Stimulated activated CD8-positive, alpha-beta memory T cell treated with anti-CD3 and anti-CD28 coated beads, Interleukin-7, amount 100 ng/mL, for 24 hours (primary cell): ENCODE data around the gene GMPS.
"Not testable (repeated sequence)": the region's sequence is repeated elsewhere in the genome, so short reads cannot be mapped to it uniquely, and the experiment has no call there.

Source experiments
- DNase-seq: peaks from one replicate; pipeline ENCODE4 v3.0.0-alpha.2; 2020; ENCODE audit warnings: low read depth

GMPS gene

DNA sequence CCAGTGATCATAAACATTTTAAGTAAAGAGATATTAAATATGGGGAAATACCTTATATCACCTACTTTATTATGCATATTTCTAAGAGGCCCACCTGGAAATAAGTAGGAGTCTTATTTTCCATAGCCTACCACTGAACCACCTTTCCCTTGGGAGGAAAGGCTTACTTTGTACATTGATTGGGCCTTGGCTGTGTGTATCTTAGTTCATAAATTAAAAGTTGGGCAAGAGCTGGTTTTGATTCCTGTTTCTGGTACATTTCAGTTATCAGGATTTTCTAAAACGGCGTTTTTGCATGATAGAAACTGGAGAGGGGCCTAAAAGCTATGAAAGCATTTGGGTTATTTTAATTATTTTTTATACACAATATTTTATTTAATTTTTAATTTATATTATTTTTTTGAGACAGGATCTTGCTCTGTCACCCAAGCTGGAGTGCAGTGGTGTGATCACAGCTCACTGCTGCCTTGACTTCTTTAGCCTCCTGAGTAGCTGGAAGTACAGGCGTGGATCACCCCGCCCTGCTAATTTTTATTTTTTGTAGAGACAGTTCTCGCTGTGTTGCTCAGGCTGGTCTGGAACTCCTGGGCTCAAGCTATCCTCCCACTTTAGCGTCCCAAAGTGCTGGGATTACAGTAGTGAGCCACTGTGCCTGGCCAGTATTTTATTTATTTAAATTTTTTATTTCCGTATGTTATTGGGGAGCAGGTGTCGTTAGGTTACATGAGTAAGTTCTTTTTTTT, 2.6 kb downstream of the GMPS start:
- no peak for DNase-seq

DNA sequence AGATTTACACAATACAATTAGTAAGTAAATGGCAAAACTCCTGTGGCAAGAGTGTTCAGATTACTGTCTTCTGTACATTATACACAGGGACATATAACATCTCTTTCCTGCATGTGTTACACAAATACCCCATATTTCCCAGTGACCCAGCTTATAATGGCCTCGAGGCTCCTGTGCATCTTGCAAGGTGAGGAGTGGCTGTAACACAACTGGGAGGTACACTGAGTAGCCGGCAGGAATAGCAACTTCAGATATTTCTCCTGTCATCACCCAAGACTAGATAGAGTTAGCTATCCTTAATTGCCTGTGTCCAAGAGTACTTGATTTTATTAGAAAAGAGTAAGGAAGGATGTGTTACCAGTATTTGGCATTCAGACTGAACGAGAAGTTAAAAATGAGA, 5.6 kb downstream of the GMPS start:
- DNase-seq = no peak

DNA sequence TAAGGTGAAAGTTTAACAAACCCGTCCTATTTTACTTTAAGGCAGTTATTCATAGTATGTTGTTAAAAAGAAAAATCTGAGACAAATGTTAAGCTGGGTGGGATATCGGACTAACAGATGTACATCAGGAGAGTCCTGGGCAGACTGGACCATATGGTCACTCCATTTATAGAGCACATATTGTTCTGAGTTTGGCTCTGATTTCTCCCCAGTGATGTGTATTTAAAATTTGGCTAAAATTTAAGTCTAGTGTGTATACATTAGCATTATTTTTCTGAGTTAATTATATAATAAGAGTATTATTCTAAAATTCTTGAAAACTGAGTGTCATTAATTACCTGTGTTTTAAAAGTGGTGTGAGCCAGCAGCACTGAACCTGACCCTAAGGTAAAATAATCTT, 6.1 kb downstream of the GMPS start:
- DNase-seq = no peak

DNA sequence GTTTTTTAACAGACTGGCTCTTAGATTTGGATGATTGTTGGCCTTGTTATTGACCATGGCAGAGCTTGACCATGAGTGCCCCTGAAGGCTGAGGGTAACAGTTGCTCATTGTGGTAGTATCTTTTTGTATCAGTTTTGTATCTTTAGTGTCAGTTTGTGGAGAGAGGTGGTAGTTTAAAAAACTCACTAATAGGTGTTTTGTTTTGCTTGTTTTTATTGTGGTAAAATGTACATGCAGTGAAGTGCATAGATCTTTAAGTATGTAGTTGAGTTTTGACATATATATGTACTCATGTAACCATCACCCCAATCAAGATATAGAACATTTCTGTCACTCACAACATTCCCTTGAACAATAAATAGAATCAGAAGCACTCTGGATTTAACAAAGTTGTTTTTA, 9.8 kb downstream of the GMPS start:
- no peak for DNase-seq

DNA sequence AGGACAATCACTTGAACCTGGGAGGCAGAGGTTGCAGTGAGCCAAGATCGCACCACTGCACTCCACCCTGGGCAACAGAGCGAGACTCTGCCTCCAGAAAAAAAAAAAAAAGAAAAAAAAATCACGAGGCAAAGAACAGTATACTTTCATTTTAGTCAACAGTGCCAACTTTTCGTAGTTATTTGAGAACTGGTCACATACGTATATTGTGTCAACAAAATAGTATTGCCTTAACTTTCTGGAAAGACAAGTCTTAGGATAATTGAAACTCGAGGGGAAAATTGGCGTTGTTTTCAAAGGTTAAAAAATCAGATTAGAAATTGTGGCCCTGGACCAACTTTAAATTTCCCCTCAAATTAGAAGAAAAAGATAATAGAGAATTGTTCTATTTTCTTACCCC, 13.8 kb downstream of the GMPS start:
- no peak for DNase-seq

DNA sequence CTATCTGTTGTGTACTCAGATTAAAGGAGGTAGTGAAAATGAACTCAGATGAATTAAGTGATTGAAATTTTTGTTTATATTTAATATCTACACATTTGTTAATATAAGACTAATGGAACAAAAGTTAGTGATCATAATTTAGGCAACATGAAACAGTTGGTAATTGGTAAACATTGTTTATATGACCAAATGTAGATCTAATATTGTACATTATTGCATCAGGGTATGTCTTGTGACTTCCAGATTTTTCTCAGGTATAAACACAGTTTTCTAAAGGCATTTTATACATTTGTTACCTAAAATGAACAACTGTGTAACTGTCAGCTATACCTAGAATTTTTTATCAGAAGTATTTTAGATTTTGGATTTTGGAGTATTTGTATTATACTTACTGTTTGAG, 14.8 kb downstream of the GMPS start:
- no peak for DNase-seq

DNA sequence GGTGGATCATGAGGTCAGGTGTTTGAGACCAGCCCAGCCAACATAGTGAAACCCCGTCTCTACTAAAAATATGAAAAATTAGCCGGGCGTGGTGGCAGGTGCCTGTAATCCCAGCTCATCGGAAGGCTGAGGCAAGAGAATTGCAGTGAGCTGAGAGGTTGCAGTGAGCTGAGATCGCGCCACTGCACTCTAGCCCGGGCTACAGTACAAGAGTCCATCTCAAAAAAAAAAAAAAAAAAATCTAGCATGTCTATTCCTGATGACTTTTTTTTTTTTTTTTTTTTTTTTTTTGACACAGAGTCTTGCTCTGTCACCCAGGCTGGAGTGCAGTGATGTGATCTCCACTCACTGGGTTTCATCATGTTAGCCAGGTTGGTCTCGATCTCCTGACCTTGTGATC, 15.9 kb downstream of the GMPS start:
- DNase-seq = not testable (repeated sequence)

DNA sequence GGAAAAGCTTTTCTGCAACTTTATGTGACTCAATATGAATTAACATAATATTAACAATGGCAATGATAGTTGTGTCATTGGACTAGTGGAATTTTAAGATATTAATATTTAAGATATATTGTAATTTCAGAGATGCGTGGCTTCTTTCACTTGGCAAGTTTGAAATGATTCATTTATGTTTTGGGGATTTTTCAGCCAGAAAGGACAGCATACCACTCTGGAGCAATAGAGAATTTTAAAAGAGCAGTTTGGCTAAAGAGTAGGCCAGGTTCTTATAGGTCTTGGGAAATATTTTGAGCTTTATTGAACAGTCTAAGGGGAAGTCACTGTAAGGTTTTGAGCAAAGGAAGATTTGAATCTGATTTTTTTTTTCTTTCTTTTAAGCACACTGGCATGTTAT, 16.5 kb downstream of the GMPS start:
- DNase-seq = no peak

DNA sequence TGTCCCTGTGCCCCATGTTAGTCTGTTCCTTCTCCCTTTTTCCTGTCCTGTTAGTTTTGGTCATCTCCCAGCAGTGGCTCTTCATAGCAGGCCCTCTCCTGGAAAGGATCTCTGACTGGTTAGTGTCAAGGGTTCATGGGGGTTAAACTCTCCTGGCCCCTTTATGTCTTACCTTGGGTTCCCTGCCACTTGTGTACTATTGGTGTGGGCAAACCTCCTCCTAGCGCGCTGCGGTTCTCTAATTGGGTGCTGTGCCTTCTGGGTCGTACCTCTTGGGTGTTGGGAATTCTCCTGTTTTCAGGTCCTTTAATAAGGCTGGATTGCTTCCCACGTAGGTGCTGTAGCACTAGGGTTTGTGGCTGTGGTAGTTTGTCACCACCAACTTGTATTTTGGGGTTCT, 18.8 kb downstream of the GMPS start:
- no peak for DNase-seq

DNA sequence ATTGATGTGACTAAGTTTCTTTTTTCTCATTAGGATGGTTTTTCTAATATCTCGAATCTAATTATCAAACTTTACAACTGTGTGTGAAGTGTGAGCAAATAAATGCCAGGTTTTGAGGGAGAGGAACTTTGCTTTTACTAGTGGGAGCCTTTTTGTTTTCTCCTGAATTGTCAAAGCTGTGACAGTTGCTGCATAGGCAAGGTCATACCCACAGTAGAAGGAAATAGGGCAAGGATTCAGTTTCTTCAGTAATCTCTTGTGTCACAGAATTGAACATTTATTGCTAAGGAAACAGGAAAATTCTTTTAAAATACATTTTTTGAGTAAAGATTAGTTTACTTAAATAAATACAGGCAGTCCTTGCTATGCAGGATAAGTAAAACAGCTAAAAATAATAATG, 19.5 kb downstream of the GMPS start:
- DNase-seq = no peak

DNA sequence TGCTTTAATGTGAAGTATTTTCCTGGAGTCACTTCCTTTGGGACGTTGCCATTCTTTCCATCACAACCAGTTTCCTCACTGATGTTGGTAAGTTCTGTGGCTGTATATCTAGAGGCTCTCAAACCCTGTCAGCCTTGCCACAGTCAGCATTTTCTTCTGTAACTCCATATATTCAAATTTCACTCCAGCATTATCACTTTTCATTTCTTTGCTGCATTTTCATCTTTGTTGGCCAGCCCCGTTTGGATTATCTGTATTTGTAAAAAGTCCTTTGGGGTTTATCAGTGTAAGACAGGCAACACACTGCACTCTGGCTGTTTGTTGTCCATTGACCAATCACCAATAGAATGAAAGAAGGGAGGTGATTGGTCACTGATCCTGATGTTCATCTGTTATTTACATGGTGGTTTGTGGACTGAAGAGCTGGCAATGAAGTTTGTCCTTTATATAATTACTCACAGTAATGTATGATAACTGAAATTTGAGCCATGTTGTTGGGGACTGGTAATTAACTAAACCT, 20.3 kb downstream of the GMPS start:
- no peak for DNase-seq

DNA sequence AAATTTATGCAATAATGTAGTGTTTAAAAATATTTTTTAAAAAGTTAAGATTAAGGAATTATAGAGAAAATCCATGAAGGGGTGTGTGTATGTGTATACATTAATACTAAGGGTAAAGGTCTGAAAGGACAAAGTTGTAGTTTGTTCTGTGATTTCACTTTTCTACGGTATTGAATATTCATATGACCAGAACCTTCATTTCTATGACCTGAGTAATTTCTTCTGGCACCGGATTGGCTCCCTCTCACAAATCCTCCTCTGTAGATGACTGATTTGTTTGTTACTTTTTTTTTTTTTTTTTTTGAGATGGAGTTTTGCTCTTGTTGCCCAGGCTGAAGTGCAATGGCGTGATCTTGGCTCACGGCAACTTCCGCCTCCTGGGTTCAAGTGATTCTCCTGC, 20.9 kb downstream of the GMPS start:
- DNase-seq = no peak

DNA sequence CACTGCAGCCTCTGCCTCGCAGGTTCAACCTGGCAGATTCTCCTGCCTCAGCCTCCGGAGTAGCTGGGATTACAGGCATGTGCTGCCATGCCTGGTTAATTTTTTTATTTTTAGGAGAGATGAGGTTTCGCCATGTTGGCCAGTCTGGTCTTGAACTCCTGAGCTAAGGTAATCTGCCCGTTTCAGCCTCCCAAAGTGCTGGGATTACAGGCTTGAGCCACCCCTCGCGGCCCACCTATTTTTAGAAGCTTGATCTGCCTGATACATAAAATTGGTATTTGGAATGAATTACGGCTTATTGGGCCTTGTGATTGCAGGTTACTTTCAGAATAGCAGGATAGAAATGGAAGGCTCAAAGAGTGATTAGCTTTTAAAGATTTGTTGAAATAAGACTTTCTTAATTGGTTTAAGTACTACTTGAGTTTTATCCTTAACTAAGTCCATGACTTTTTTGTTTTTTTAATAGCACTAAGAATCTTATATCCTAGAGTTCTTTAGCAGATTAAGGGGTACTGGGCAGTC, 25.0 kb downstream of the GMPS start:
- DNase-seq = no peak

DNA sequence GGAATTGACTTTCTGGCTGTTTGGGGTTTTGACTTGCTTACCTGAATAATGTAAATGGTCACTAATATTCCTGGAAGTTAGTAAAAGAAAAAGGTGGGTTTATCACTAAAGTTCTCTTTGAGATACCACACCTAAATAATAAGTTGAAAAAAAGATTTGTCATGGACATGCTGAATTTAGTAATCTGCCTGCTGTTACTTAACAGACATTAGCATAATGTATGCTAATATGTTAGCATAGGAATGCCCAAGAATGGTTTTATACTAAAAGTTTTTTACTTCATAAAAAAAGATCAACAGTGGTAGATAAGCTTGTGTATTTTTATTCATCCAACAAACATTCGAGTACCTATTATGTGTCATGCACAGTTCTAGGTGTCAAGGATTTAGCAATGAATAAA, 36.5 kb downstream of the GMPS start:
- DNase-seq = no peak

DNA sequence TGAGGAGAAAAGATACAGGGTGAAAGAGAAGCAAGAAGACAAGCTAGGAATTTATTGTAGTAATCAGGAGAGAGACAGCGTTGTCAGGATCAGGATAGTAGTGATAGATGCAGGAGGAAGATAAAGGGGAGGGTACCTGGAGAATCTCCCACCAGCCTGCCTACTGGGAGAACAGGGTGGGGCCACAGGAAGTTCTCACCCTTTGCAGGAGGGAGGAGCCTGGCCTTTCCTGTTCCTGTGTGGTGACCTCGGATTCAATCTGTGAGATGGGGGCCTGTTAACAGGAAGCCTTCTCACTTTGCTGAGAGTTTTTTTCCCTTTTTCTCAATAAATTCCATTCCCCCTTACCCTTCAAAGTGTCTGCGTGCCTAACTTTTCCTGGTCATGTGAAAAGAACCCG, 37.6 kb downstream of the GMPS start:
- no peak for DNase-seq

DNA sequence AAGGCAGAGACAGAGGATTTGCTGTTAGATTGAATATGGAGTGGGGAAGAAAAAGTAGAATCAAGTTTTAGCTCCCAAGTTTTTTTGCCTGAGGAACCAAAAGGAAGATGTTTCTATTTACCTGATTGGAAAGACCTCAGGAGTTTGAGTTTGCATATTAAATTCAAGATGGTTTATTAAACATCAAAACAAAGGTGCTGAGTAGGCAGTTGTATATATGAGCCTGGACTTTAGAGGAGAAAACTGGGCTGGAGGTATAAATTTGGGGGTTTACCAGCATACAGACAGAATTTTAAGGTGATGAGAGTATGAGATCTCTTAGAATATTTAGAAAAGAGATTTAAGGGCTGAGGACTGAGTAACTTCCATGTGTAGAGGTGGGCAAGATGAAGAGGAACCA, 38.2 kb downstream of the GMPS start:
- DNase-seq = no peak

DNA sequence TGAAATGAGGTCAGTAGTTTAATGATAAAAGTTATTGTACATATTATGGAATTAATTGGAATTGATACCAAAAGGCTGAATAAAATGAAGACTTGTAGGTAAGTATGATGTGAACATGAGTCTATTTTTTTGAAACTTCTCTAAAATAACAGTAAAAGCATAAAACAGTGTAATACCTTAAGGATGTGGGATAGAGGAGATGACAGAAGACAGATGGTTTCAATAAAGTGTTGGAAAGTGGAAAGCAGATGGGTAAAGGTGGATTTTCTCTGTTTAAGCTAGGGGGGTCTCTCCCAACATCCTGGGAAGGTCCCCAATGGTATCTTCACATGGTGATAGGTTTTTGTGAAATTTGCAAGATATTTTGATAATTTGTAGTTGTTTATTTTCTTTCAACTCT, 41.6 kb downstream of the GMPS start:
- DNase-seq = no peak

DNA sequence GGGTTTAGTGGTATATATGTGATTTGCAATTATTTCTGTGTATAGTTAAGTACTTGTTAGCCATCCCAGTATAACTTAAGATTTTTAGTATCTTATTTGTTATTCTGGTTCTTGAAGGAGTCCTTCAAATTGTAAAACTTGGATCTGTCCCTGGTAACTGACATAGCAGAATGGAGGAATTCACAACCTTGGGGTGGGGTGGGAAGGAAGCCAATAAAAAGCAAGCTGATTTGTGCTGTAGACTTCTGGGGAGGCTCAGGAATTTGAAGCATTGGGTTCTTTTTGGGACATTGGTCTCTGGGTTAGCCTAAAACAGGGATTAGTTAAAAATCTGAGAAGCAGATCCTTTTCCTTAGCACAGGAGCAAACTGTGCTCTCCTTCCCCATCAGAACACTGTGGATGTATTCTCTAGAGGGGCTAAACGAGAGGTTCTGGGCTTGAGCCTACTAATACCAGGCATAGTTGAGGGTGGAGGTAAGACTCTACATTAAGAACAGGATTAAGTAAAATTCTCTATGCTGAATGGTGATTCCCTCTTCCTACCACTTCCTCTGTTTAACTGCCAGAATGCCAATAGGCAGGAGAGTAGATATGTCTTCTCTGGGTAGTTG, 42.2 kb downstream of the GMPS start:
- DNase-seq = no peak

DNA sequence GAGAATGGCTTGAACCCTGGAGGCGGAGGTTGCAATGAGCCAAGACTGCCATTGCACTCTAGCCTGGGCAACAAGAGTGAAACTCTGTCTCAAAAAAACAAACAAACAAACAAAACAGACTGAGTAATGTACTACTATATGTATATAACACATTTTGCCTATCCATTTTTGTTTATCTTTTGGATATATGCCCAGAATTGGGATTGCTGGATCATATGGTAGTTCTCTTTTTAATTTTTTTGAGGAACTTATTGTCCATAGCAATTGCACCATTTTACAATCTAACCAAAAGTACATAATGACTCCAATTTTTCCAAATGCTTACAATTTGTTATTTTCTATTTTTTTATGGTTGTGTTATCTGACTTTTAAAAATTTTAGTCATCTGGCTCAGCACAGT, 47.3 kb downstream of the GMPS start:
- DNase-seq = no peak

DNA sequence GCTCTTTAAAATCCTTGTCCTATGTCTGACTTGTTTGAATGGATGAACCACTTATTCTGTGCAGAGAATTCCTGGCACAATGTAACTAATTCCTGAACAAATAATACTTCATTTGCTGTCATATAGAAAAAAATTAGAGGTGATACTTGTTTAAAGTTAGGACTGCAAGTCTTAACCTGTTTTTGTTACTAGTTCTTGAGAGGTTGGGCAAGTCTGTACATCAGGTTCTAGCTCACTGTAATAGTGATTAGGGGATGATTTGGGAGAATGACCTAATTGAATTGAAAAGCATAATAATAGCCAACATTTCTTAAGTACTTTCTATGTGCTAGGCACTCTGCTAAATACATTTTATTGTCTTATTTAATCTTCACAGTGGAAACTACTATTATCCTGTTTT, 49.3 kb downstream of the GMPS start:
- DNase-seq = no peak

DNA sequence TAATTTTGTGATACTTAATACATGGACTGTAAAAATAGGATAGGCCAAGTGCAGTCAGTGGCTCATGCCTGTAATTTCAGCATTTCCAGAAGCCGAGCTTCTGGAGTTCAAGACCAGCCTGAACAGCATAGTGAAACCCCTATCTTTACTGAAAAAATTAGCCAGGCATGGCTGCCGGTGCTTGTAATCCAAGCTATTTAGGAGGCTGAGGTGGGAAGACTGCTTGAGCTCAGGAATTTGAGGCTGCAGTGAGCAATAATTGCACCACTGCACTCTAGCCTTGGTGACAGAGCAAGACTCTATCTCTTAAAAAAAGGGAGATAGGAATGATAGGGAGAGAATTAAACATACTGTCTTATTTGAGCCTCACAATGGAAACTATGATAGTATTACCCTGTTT, 51.0 kb downstream of the GMPS start:
- DNase-seq = no peak

DNA sequence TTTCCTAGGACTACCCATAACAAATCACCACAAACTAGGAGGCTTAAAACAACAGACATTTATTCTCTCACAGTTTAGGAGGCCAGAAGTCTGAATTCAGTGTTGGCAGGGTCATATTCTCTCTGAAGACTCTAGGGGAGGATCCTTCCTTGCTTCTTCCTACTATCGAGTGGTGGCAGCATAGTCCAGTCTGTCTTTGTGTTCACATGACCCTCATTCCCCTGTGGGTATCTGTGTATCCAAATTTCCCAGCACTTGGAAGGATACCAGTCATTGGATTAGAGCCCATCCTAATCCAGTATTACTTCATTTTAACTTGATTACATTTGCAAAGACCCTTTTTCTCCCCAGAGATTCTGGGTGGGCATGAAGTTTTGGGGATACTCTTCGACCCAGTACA, 63.8 kb downstream of the GMPS start:
- DNase-seq = no peak

DNA sequence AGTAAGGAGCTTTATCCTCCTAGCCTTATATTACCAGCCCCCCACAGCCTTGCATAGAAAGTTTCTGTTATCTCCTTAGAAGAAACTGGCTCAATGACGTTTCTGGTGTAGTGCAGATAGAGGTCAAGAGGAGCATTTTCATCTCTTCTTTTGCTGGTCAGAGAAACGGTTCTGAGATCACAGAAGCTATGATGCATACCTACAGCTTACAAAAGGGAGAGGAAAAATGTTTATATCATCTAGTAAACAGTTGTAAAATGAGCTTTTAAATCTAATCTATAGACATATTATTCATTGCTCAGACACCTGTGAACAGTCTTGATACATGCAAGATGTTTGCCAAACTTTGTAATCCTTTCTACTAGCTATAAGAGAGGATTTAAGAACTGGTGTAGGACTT, 68.0 kb downstream of the GMPS start:
- no peak for DNase-seq

DNA sequence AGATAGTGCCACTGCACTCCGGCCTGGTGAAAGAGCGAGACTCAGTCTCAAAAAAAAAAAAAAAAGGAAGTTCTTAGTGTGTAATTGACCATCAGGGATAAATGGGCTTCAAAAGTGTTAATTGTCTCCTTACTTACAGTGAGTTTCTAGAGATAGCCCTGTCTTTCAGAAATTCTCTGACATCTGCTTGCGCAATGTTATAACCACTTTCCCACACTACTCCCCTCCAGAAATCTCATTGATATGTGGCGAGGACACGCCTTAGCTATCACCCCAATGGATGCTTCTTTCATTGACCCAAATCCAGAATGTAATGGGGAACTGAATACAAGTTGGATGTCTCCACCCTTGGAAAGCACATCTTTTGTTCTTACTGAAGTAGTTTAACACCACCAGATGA, 70.9 kb downstream of the GMPS start:
- DNase-seq = no peak
